Measurements from ENCODE around the gene SARM1.
"Not testable (repeated sequence)": the region's sequence is repeated elsewhere in the genome, so short reads cannot be mapped to it uniquely, and the experiment has no call there.

The SARM1 gene

DNA sequence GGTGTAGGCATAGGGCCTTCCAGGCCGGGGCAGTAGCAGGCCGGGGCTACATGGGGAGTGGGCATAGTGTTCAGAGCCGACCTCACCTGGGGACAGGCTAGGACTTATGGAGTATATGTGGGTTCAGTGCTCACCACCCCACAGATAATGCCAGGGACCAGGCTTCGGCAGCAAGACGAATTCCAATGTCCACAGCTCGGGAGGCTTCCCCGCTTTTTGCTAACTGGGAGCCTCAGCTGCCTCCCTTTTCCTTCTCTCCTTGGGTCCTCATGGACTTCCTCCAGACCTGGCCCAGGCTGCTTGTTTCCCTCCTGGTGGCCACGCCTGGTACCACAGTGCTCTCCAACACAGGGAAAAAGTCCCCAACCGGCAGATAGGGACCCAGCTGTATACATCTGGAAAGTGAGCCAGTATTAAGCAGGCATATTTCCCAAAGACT lies 54.6 kb downstream of the SARM1 start:
- DNase-seq (ENCODE audit: low spot score), result peak; percentile 51

DNA sequence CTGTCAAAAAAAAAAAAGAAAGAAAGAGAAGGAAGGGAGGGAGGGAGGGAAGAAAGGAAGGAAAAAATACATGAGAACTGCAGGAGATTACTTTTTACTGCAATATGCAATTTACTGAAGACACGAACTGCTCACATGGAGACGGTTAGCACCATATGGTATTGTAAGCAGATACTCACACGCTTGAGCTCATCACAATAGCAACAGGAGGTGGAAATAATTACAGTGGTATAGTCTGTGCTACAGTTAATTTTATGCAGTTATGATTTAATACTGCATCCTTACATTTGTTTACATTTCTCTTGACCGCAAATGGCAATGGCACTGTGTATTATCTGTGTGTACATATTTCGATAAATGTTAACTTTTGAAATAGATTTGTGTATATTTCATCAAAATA lies 55.9 kb downstream of the SARM1 start:
- no peak for DNase-seq (ENCODE audit: low spot score)

DNA sequence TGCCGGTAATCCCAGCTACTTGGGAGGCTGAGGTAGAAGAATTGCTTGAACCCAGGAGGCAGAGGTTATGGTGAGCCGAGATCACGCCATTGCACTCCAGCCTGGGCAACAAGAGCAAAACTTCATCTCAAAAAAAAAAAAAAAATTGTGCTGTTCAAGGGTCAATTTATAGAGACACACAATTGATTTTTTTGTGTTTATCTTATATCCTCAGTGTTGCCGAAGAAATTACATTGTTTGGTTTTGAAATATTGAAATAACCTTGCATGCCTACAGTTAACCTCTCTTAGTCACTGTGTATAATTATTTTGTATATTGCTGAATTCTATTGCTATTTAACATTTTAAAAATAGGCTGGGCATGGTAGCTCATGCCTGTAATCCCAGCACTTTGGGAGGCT lies 56.5 kb downstream of the SARM1 start:
- not testable (repeated sequence) for DNase-seq (ENCODE audit: low spot score)

DNA sequence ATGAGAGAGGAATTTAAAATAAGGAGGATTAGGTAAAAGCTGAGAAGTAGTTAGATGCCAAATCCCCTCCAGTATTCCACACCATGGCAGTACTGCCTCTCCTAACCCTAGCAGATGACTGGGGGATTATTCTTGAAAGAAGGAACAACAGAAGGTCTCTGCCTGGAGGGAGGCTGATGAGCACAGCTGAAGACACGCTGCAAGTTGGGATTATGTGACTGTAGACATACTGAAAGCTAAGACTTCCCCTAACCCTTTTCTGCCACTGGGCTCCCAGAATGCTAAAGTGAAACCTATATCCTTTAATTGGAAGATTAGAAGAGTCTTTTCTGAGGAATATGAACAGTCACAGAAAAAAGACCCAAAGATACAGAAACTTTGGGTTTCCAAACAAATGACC lies 62.2 kb downstream of the SARM1 start:
- DNase-seq (ENCODE audit: low spot score), result peak; percentile 86

DNA sequence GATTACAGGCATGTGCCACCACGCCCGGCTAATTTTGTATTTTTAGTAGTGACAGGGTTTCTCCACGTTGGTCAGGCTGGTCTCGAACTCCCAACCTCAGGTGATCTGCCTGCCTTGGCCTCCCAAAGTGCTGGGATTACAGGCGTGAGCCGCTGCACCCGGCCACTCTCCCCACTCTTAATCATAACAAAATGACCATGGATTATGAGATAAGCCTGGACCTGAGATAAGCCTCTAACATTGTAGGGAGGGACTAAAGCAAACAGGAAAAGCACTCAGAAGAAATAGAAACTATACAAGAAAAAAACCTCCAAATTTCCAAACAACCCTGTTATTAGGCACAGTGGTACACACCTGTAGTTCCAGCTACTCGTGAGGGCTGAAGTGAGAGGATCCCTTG lies 62.8 kb downstream of the SARM1 start:
- DNase-seq (ENCODE audit: low spot score), result not testable (repeated sequence)

DNA sequence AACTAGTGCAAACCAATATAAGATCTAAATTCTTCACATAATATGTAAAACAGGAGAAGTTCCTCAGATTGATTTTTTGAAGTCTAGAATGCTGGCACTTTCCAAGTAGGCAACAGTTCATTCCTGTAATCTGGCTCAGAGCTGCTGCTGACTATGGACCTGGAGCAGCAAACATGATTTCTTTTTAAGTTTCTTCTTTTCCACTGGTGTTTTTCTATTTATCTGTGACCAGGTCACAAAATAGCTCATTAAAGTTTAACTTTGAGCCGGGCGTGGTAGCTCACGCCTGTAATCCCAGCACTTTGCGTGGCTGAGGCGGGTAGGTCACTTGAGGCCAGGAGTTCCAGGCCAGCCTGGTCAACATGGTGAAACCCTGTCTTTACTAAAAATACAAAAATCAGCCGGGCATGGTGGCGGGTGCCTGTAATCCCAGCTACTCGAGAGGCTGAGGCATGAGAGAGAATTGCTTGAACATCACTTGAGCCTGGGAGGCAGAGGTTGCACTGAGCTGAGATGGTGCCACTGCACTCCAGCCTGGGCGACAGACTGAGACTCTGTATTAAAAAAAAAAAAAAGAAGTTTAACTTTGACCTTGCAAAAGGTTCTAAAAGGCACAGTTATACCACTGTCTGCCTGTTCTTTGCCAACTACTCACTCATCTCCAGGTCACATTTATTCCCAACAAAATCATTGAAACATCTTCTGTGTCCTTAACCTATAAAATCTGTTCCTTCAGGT lies 72.6 kb downstream of the SARM1 start:
- DNase-seq (ENCODE audit: low spot score), result no peak

DNA sequence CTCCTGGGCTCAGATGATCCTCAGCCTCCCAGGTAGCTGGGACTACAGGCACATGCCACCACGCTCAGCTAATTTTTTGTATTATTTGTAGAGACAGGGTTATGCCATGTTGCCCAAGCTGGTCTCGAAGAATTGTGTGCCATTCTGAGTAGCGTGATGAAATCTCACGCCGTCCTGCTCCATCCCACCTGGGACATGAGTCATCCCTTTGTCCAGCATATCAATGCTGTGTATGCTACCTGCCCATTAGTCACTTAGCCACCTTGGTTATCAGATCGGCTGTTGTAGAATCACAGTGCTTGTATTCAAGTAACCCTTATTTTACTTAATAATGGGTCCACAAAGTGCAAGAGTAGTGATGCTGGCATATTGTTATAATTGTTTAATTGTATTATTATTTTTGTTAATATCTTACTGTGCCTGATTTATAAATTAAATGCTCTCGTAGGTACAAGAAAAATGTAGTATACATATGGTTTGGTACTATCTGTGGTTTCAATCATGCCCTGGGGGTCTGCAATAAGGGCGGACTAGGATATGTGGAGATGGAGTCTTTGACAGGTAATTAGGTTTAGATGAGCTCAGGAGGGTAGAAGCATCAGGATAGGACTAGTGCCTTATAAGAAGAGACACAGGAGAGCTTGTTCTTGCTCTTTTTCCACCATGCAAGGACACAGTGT lies 75.4 kb downstream of the SARM1 start:
- no peak for DNase-seq (ENCODE audit: low spot score)

DNA sequence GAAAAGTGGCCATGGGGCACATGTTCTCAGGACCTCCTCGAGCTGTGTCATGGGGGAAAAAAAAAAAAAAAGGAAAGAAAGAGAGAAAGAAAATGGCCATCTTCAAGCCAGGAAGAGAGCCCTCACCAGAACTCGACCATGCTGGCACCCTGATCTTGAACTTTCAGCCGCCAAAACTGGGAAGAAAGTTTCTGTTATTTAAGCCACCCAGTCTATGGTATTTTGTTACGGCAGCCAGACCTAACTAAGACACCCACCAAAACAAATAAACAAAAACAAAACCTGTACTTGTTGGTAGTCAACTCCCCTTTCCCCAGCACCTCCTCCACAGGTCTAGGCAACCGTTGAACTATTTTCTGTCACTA lies 75.9 kb downstream of the SARM1 start:
- DNase-seq (ENCODE audit: low spot score), result no peak

DNA sequence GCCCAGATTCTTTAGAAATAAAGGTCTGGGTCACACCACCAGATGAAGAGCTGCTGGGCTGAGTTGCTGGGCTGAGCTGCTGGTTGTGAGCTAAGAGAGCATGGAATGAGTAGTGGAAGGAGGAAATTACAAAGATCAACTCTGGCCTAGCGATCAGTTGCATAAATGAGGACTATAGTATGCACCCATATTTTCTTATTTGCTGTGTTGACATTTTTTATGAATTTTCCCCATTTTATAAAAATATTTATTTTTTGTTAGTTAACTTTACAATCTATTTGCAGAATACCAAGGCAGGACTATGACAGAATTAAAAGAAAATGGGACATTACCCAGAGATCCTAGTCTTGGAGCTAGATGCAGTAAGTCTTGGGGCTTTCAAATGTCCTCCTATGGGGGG lies 78.4 kb downstream of the SARM1 start:
- DNase-seq (ENCODE audit: low spot score), result no peak
